GM23338 (cell line): ENCODE data around the gene CCDC146.

Experiments used
- CREB1 ChIP-seq: fragments of 250-450 bp; sonication (Bioruptor Pico); IDR thresholded peaks from 2 replicates; pipeline ENCODE4 v1.5.0; 2020; ENCODE audit warnings: low read depth, mild to moderate bottlenecking, moderate library complexity
- CTCF ChIP-seq, 2 experiments: fragments of 200-600 bp in 1 of 2; sonication (generic) in 1 of 2; conservative IDR thresholded peaks; 2 replicates each; pipeline versions ENCODE4 v1.5.1 to v1.6.1; 2016 to 2017; ENCODE audit warnings: antibody characterized with exemption in 2 of 2, low read depth in 2 of 2, mild to moderate bottlenecking in 2 of 2, moderate library complexity in 1 of 2
- EZH2 ChIP-seq: fragments of 200-600 bp; sonication (generic); IDR thresholded peaks from one replicate; pipeline ENCODE4 v1.8.0; 2017; ENCODE audit warnings: antibody characterized with exemption, mild to moderate bottlenecking, low read depth; ENCODE audit not compliant: unreplicated experiment
- EZH2phosphoT487 ChIP-seq: fragments of 200-600 bp; sonication (generic); IDR thresholded peaks from one replicate; pipeline ENCODE4 v1.8.1; 2018; ENCODE audit warnings: antibody characterized with exemption; ENCODE audit not compliant: unreplicated experiment
- JUNB ChIP-seq: IDR thresholded peaks from one replicate; pipeline ENCODE4 v1.6.1; 2016; ENCODE audit warnings: antibody characterized with exemption; ENCODE audit not compliant: unreplicated experiment
- NANOG ChIP-seq: IDR thresholded peaks from 2 replicates; pipeline ENCODE4 v1.6.1; 2016; ENCODE audit warnings: antibody characterized with exemption, borderline replicate concordance
- POLR2AphosphoS5 ChIP-seq: IDR thresholded peaks from 2 replicates; pipeline ENCODE4 v1.6.1; 2016; ENCODE audit warnings: antibody characterized with exemption, low read depth
- REST ChIP-seq: IDR thresholded peaks from one replicate; pipeline ENCODE4 v1.6.1; 2018; ENCODE audit warnings: antibody characterized with exemption; ENCODE audit not compliant: unreplicated experiment
- STAT1 ChIP-seq: IDR thresholded peaks from one replicate; pipeline ENCODE4 v1.6.1; 2016; ENCODE audit warnings: antibody characterized with exemption; ENCODE audit not compliant: unreplicated experiment
- ZNF114 ChIP-seq: fragments of 250-450 bp; sonication (Bioruptor Pico); IDR thresholded peaks from 2 replicates; pipeline ENCODE4 v1.5.0; 2020; ENCODE audit warnings: mild to moderate bottlenecking, moderate library complexity
- ZNF462 ChIP-seq: fragments of 250-450 bp; sonication (Bioruptor Pico); IDR thresholded peaks from 2 replicates; pipeline ENCODE4 v1.5.0; 2020; ENCODE audit warnings: mild to moderate bottlenecking, moderate library complexity
- TF ChIP-seq, protein P1 (sequence below): IDR thresholded peaks from 2 replicates; pipeline ENCODE4 v1.6.1; 2016; ENCODE audit warnings: antibody characterized with exemption

DNA sequence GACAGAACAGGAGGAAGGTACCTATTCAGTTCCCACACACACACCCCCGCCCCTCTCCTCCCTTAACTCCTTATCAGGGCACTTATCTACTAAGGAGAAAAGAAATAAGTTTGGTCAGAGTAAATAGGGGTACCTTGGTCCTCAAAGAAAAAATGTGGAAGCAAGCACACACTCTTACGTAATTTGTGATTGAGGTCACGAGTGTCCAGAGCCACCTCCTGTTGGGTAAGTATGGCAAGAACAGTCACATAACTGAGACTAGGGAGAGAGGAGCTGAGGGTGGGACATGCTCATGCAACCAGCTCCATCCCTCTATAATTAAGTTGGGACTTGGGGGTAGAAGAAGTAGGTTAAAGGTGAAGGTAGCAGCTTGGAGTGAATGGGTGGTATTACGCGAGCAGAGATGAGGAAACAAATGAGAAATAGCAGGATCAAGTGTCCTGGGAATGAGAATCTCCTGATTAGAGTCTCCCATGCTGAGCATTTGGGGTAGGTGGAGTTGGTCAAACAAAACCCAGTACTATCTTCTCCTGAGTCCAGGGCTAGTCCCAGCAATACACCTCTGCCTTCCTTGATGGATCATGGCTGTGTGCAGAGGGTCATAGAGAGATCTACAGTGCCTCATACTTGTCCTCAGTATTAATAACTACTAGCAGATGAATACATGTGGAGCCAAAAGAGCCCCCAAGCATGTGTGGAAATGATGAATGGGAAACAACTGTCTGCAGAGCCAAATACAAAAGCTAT is 216.6 kb downstream of the CCDC146 start:
- TF ChIP-seq POLR2AphosphoS5 (no peak), EZH2phosphoT487 (no peak), CTCF (conservative IDR thresholded peaks at IDR 0.05; ENCODE audit: low read depth in 2 of 2) (no peak), STAT1 (no peak), EZH2 (no peak), ZNF114 (CRISPR knock-in tag) (no peak), JUNB (no peak), CREB1 (CRISPR knock-in tag) (no peak), REST (no peak), ZNF462 (no peak), NANOG (no peak)
- TF ChIP-seq, protein P1, sequence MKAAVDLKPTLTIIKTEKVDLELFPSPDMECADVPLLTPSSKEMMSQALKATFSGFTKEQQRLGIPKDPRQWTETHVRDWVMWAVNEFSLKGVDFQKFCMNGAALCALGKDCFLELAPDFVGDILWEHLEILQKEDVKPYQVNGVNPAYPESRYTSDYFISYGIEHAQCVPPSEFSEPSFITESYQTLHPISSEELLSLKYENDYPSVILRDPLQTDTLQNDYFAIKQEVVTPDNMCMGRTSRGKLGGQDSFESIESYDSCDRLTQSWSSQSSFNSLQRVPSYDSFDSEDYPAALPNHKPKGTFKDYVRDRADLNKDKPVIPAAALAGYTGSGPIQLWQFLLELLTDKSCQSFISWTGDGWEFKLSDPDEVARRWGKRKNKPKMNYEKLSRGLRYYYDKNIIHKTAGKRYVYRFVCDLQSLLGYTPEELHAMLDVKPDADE: no peak
